Neural cell (in vitro differentiated cells): Measurements from ENCODE around the gene NGFR. TPM values are rescaled to one million over a fixed set of nuclear protein-coding genes. Genes with fewer than 3 reads are reported as not detected.

Experiments
- H2AFZ ChIP-seq: fragments of 200-600, 300-800 bp; sonication (generic), shearing (Covaris generic); 2 replicates; pipeline ENCODE4 v1.6.0; 2014; ENCODE audit warnings: low read depth, mild to moderate bottlenecking, antibody characterized with exemption, low read length, moderate library complexity
- H3F3A ChIP-seq: fragments of 200-600 bp; shearing (Covaris generic); 2 replicates; pipeline ENCODE4 v1.6.1; 2016; ENCODE audit warnings: mild to moderate bottlenecking, moderate library complexity, mixed read lengths, antibody characterized with exemption, low read length; ENCODE audit not compliant: insufficient read depth, poor library complexity, severe bottlenecking
- H3K27ac ChIP-seq: fragments of 200-600, 300-800 bp; sonication (generic), shearing (Covaris generic); 2 replicates; pipeline ENCODE4 v1.5.1; 2014; ENCODE audit warnings: mild to moderate bottlenecking, low read length, moderate library complexity
- H3K27me3 ChIP-seq: fragments of 300-800, 200-600 bp; sonication (generic), shearing (Covaris generic); 2 replicates; pipeline ENCODE4 v1.6.0; 2014; ENCODE audit warnings: mild to moderate bottlenecking, low read depth, low read length, moderate library complexity; ENCODE audit not compliant: insufficient read depth
- H3K36me3 ChIP-seq: fragments of 300-800, 200-600 bp; sonication (generic), shearing (Covaris generic); 2 replicates; pipeline ENCODE4 v1.5.1; 2014; ENCODE audit warnings: mild to moderate bottlenecking, antibody characterized with exemption, low read length, moderate library complexity; ENCODE audit not compliant: insufficient read depth
- H3K4me2 ChIP-seq: fragments of 300-800, 200-600 bp; sonication (generic), shearing (Covaris generic); 2 replicates; pipeline ENCODE4 v1.6.0; 2014; ENCODE audit warnings: mild to moderate bottlenecking, low read length
- H3K4me3 ChIP-seq: fragments of 300-800, 200-600 bp; sonication (generic), shearing (Covaris generic); 2 replicates; pipeline ENCODE4 v1.5.1; 2014; ENCODE audit warnings: mild to moderate bottlenecking, low read length, moderate library complexity
- H3K79me2 ChIP-seq: fragments of 200-600 bp; shearing (Covaris generic); replicated peaks from 2 replicates; pipeline ENCODE4 v1.6.0; 2014; ENCODE audit warnings: mild to moderate bottlenecking, low read length, moderate library complexity; ENCODE audit not compliant: insufficient read depth
- H3K9ac ChIP-seq: fragments of 300-800, 200-600 bp; sonication (generic), shearing (Covaris generic); 2 replicates; pipeline ENCODE4 v1.6.1; 2016; ENCODE audit warnings: mild to moderate bottlenecking, low read length, mixed read lengths
- H3K9me2 ChIP-seq: fragments of 200-600 bp; shearing (Covaris generic); 2 replicates; pipeline ENCODE4 v1.6.1; 2016; ENCODE audit warnings: mild to moderate bottlenecking, low read length, mixed read lengths; ENCODE audit not compliant: insufficient read depth
- H3K9me3 ChIP-seq: fragments of 200-600, 300-800 bp; sonication (generic), shearing (Covaris generic); 2 replicates; pipeline ENCODE4 v1.6.1; 2016; ENCODE audit warnings: mild to moderate bottlenecking, mixed run types, low read length, moderate library complexity, mixed read lengths
- H4K20me1 ChIP-seq: fragments of 200-600 bp; shearing (Covaris generic); 2 replicates; pipeline ENCODE4 v1.6.1; 2016; ENCODE audit warnings: mild to moderate bottlenecking, mixed run types; ENCODE audit not compliant: insufficient read depth
- EP300 ChIP-seq: fragments of 450-650 bp; conservative IDR thresholded peaks from 2 replicates; pipeline ENCODE4 v1.6.1; 2014; ENCODE audit warnings: antibody characterized with exemption, mild to moderate bottlenecking, moderate library complexity; ENCODE audit not compliant: poor library complexity, severe bottlenecking
- EZH2 ChIP-seq: fragments of 200-600, 300-800 bp; shearing (Covaris generic), sonication (generic); IDR thresholded peaks from 2 replicates; pipeline ENCODE4 v1.6.1; 2014; ENCODE audit warnings: antibody characterized with exemption, low read length, borderline replicate concordance, mild to moderate bottlenecking; ENCODE audit not compliant: insufficient read depth, poor library complexity, severe bottlenecking
- MXI1 ChIP-seq: fragments of 450-650 bp; conservative IDR thresholded peaks from 2 replicates; pipeline ENCODE4 v1.6.1; 2014; ENCODE audit warnings: antibody characterized with exemption, mild to moderate bottlenecking; ENCODE audit not compliant: poor library complexity, severe bottlenecking
- POLR2AphosphoS5 ChIP-seq: IDR thresholded peaks from 2 replicates; pipeline ENCODE4 v1.6.1; 2012
- RAD21 ChIP-seq: fragments of 450-650 bp; conservative IDR thresholded peaks from 2 replicates; pipeline ENCODE4 v1.6.1; 2014; ENCODE audit warnings: antibody characterized with exemption, mild to moderate bottlenecking, moderate library complexity
- SMC3 ChIP-seq: fragments of 450-650 bp; conservative IDR thresholded peaks from 2 replicates; pipeline ENCODE4 v1.6.1; 2014; ENCODE audit warnings: antibody characterized with exemption, mild to moderate bottlenecking, moderate library complexity; ENCODE audit not compliant: poor library complexity
- TAF1 ChIP-seq: IDR thresholded peaks from 2 replicates; pipeline ENCODE4 v1.6.1; 2012; ENCODE audit warnings: low read depth
- polyA plus RNA-seq: library from polyadenylated mRNA; depleted of rRNA; stranded (reverse); fragments of >200 nt; gene quantifications from 2 replicates; pipeline ENCODE4 v1.2.3, GENCODE V29; 2014
- TF ChIP-seq, protein P1 (sequence below): fragments of 450-650 bp; IDR thresholded peaks from 2 replicates; pipeline ENCODE4 v1.5.1; 2014; ENCODE audit warnings: antibody characterized with exemption, mild to moderate bottlenecking, moderate library complexity; ENCODE audit not compliant: poor library complexity, severe bottlenecking
- TF ChIP-seq, protein P2 (sequence below): IDR thresholded peaks from 2 replicates; pipeline ENCODE4 v1.6.1; 2012; ENCODE audit warnings: borderline replicate concordance

The NGFR gene
- polyA plus RNA-seq, 1 donor from 2014 or later = 3.6 TPM

DNA sequence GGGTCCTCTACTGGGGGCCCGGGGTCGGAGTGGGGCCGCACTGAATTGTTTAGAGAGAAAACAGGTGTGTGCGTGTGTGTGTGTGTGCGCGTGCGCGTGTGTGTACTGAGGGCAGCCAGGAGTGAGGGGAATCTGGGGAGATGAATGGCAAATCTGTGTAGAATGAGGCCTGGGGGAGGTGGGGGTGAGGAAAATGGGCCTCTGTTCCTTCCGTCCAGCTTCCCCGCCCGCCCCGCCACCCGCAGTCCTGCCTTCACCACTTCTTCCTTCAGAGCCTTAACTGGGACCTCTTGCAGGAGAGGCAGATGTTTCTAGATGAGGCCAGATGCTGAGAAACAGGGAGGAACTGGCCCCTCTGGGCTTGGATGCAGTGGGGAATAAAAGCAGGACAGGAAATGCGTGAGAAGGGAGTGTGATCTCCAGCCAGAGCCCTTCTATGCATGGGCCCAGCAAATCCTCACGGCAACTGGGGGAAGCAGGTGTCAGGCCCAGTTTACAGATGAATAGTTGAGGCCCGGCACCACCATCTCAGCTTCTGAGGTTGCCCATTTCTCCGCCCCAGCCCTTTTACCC, 29.7 kb upstream of the NGFR start:
- H3K27ac ChIP-seq = no peak overlapping the region
- H2AFZ ChIP-seq = no peak overlapping the region
- peaks cover 16% of the 10 kb centered on the region for H3K27me3 ChIP-seq
- peaks cover 3% of the 10 kb centered on the region for H3K9me3 ChIP-seq
- no peaks in the 10 kb centered on the region for H3K9me2 ChIP-seq
- no peak overlapping the region for H3K9ac ChIP-seq
- H4K20me1 ChIP-seq = no peaks in the 10 kb centered on the region
- no peaks in the 10 kb centered on the region for H3K79me2 ChIP-seq
- no peaks in the 10 kb centered on the region for H3K36me3 ChIP-seq
- no peaks in the 10 kb centered on the region for H3F3A ChIP-seq
- TF ChIP-seq, protein P1, sequence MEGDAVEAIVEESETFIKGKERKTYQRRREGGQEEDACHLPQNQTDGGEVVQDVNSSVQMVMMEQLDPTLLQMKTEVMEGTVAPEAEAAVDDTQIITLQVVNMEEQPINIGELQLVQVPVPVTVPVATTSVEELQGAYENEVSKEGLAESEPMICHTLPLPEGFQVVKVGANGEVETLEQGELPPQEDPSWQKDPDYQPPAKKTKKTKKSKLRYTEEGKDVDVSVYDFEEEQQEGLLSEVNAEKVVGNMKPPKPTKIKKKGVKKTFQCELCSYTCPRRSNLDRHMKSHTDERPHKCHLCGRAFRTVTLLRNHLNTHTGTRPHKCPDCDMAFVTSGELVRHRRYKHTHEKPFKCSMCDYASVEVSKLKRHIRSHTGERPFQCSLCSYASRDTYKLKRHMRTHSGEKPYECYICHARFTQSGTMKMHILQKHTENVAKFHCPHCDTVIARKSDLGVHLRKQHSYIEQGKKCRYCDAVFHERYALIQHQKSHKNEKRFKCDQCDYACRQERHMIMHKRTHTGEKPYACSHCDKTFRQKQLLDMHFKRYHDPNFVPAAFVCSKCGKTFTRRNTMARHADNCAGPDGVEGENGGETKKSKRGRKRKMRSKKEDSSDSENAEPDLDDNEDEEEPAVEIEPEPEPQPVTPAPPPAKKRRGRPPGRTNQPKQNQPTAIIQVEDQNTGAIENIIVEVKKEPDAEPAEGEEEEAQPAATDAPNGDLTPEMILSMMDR = no peak
- TF ChIP-seq POLR2AphosphoS5 (no peak), SMC3 (no peak), TAF1 (no peak), MXI1 (no peak), RAD21 (no peak), EP300 (no peak), EZH2 (no peak)
- TF ChIP-seq, protein P2, sequence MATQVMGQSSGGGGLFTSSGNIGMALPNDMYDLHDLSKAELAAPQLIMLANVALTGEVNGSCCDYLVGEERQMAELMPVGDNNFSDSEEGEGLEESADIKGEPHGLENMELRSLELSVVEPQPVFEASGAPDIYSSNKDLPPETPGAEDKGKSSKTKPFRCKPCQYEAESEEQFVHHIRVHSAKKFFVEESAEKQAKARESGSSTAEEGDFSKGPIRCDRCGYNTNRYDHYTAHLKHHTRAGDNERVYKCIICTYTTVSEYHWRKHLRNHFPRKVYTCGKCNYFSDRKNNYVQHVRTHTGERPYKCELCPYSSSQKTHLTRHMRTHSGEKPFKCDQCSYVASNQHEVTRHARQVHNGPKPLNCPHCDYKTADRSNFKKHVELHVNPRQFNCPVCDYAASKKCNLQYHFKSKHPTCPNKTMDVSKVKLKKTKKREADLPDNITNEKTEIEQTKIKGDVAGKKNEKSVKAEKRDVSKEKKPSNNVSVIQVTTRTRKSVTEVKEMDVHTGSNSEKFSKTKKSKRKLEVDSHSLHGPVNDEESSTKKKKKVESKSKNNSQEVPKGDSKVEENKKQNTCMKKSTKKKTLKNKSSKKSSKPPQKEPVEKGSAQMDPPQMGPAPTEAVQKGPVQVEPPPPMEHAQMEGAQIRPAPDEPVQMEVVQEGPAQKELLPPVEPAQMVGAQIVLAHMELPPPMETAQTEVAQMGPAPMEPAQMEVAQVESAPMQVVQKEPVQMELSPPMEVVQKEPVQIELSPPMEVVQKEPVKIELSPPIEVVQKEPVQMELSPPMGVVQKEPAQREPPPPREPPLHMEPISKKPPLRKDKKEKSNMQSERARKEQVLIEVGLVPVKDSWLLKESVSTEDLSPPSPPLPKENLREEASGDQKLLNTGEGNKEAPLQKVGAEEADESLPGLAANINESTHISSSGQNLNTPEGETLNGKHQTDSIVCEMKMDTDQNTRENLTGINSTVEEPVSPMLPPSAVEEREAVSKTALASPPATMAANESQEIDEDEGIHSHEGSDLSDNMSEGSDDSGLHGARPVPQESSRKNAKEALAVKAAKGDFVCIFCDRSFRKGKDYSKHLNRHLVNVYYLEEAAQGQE = no peak
- no peak overlapping the region for H3K4me2 ChIP-seq
- no peak overlapping the region for H3K4me3 ChIP-seq

DNA sequence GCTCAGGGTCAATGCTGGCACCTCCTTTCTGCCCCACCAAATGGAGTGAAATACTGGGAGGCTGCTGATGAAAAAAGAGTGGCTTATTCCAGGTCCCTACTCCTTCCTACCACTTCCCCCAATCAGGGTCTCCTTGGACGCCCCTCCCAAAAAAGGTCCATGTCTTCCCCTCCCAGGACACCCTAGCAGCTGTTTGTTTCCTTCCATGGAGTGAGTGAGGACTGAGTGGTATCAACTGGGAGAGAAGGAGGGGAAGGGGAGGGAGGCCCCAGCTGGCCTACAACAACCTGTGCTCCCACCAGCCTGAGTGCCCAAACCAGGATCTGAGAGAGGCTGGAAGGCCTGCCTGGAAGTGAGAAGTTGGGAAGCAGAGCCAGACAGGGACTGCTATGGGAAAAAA, 28.7 kb upstream of the NGFR start:
- Histone ChIP-seq H3K4me2 (no peak overlapping the region), H3F3A (no peaks in the 10 kb centered on the region), H3K36me3 (no peaks in the 10 kb centered on the region), H3K27me3 (peaks cover 21% of the 10 kb centered on the region), H2AFZ (no peak overlapping the region), H3K27ac (no peak overlapping the region), H3K9ac (no peak overlapping the region), H3K9me3 (peaks cover 3% of the 10 kb centered on the region), H4K20me1 (no peaks in the 10 kb centered on the region), H3K9me2 (no peaks in the 10 kb centered on the region), H3K79me2 (no peaks in the 10 kb centered on the region), H3K4me3 (no peak overlapping the region)
- TF ChIP-seq, protein P1 = no peak
- TF ChIP-seq EZH2 (no peak), POLR2AphosphoS5 (no peak), MXI1 (no peak), RAD21 (no peak), TAF1 (no peak), SMC3 (no peak), EP300 (no peak)
- TF ChIP-seq, protein P2 = no peak
